ENCODE measurements around the gene APOA4. TPM values are rescaled to one million over a fixed set of nuclear protein-coding genes. Genes with fewer than 3 reads are reported as not detected.

APOA4 gene
- total and polyA plus RNA-seq, 2 donors (not counting 3 experiments of a cell fraction or from before 2014, with no cell fraction given): not detected

GRCh38 chr11:116791002-116791812 is 31.9 kb downstream of the APOA4 start:
- Histone ChIP-seq H4K20me1 (replicated peaks; ENCODE audit: control insufficient read depth, extremely low read depth, insufficient read depth, low read length) (no peaks in the 10 kb centered on the region), H3K9me3 (replicated peaks; ENCODE audit: control insufficient read depth, insufficient read depth, low read length) (no peaks in the 10 kb centered on the region), H3K36me3 (ENCODE audit: control insufficient read depth in 2 of 2, extremely low read depth in 1 of 2, insufficient read depth in 2 of 2, low read length in 2 of 2) (no peaks in the 10 kb centered on the region), H3K9me1 (replicated peaks; ENCODE audit: control insufficient read depth, extremely low read depth, insufficient read depth, low read length) (no peaks in the 10 kb centered on the region), H3K27me3 (ENCODE audit: control insufficient read depth in 2 of 2, insufficient read depth in 2 of 2, low read length in 2 of 2) (no peaks in the 10 kb centered on the region), H3K4me2 (ENCODE audit: insufficient read depth, low read length) (no peak overlapping the region), H3K79me2 (ENCODE audit: control insufficient read depth, insufficient read depth, low read length) (peaks cover 15% of the 10 kb centered on the region), H3K4me3 (replicated peaks in 1 of 3; ENCODE audit: insufficient read depth in 1 of 3, low read depth in 1 of 3, low read length in 3 of 3) (no peak overlapping the region), H3K27ac (ENCODE audit: insufficient read depth, low read depth, low read length) (no peak overlapping the region), H2AFZ (ENCODE audit: low read depth, low read length) (peak overlapping the region; percentile 1), H3K4me1 (ENCODE audit: control insufficient read depth, extremely low read depth, insufficient read depth, low read length) (peaks cover 13% of the 10 kb centered on the region), H3K9ac (replicated peaks; ENCODE audit: extremely low read depth, insufficient read depth, low read length) (no peak overlapping the region)
- TF ChIP-seq CTCF (IDR thresholded peaks at IDR 0.05; ENCODE audit: extremely low read depth in 1 of 2, insufficient read depth in 1 of 2, low read depth in 1 of 2, low read length in 2 of 2) (peak; percentile 93 to 94), GATA2 (IDR thresholded peaks at IDR 0.05; ENCODE audit: insufficient read depth, insufficient read length, low read depth, low read length) (no peak)
- POLR2A ChIA-PET: no interaction called here
- DNase-seq (ENCODE audit: low read depth, low spot score) (peak; percentile 65), FAIRE-seq (peak; percentile 90)
- dilution Hi-C loops (cut with MboI; ENCODE audit: extremely low pct_ligation_motif_present, low sequenced_read_pairs): no loop called here
- BruUV-seq (replicated peaks): no TSS peak
- intact Hi-C loops (cut with micrococcal nuclease): loop anchor here (1.0 to 5.0 kb wide), 6 partner anchors 45 to 435 kb away; partner anchors contain the start of gene SIK3
- CTCF ChIA-PET: interaction anchor here (0.6 to 6.2 kb wide), 63 partner anchors 8 to 588 kb away, joined by 3 to 272 read pairs (median 4); partner anchors contain the start of genes APOA1, APOA4, APOC3 and PAFAH1B2
